HG03064 (cell line): Measurements from ENCODE around the gene NEBL.

Experiments used
- ATAC-seq: cut with Tn5 transposase; IDR thresholded peaks from one replicate; pipeline ENCODE4 v1.9.1; 2021; ENCODE audit warnings: low read depth; ENCODE audit not compliant: unreplicated experiment

NEBL gene

DNA sequence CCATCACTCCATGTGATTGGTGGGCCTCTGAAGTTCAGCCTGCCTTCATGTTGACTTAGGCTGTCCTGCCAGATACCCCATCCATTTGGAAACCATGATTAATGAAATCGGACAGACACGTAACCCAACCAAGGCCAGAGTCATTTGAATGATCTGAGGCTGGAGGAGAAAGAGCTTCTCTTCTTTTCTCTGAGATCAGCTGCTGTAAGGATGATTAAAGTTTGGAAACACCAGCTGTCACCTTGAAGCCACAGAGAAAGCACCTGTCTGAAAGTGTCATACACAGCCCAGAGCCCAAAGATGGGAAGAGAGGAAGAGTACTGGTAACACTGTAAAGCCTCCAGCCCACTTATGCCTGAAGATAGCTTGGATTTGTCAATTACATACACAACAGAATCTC is 22.9 kb downstream of the NEBL start:
- ATAC-seq: no peak

DNA sequence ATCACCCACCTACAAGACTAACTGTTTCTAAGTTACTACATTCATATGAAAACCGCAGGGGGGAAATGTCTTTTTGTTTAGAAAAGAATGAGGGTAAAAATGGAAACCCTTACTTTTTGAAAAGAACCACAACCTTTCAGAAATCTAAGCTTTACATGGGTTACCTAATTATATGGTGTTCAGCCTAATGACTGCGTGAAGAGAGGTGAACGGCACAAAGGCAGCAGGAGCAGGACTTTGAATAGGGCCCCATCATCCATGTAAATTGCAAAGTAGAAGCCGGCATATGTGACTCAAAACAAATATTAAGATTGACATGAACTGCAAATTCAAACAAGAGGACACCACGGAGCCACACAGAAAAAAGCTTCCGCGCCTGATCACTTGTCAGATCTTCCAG is 25.1 kb downstream of the NEBL start:
- no peak for ATAC-seq

DNA sequence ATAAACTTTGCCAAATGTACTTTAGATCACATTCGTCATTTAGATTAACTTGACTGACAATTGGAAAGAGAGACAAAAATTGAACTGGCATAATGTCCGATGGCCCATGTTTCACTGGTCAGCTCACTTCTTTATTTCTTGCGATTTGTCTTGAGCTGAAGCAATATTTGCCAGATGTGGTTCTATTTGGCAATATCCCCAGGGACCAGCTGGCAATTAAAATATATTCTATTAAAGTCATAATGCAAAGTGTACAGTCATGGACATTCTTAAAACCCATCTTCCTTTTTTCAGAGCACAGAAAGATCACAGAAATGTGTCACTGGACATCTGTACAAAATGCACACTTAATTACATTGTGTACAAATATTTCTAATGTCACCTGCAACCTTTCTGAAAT is 26.3 kb downstream of the NEBL start:
- ATAC-seq: no peak

DNA sequence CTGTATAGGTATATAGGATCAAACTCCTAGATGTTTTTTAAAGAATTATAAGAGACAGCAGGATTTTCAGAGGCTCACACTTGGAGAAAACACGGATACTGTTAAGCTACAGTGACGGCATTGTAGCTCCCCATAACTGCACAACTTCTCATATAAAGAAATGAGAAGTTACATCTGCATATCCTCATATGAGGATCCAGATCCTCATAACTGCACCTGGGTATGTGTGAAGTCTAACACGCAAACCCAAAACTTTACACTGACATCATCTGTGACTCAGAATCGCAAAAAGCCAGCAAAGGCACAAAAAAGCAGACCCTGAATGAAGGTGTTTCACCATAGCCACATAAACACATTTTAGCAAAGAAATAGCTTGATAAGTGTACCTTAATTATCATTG is 34.1 kb downstream of the NEBL start:
- ATAC-seq: no peak

DNA sequence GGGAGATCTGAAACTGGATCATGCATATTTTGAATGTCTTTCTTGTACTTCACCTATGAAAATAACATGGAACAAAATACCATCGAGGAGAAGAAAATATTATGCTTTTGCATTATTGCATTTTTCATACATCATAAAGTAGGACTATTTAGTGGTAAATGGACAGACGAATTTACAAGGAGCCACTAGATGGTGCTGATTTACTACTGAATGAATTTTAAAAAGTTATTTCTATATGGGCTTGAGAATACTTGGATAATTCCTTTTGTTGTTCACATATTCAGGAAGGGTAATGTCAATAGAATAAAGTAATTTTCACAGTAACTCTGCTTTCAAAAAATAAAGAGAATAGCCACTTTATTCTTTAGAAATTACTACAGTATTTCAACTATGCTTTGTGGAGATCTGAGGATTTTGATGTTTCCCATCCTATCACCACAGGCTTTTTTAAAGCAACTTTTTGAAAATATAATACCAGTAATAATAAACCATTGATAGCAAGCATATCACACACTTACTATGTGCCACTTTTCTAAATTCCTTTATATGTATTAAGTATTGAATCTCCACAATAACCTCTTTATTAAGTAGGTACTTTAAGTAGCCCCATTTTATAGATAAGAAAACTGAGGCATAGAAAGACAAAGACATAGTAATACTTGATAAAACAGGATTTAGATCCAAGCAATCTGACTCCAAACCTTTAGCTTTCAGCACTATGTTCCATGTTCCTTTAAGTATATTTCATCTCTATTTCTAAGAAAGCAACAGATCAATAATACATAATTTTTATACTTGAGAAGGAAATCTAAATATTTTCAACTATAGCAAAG is 38.6 kb downstream of the NEBL start:
- ATAC-seq: no peak

DNA sequence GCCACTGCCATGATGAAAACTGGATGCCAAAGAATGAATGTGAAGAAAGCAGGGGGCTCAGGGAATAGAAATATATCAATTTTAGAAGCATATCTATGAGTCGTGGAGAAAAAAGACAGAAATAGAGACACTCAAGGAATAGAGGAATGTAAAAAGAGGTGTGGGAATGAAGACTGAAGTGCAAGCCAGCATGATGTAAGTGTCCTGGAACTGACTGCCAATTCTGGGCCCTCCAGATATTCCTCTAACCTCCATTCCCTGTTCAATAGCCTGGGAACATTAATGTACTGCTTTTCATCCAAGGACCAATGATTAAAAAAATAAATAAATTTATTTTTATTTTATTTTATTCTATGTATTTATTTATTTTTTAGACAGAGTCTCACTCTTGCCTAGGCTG is 40.6 kb downstream of the NEBL start:
- ATAC-seq: no peak

DNA sequence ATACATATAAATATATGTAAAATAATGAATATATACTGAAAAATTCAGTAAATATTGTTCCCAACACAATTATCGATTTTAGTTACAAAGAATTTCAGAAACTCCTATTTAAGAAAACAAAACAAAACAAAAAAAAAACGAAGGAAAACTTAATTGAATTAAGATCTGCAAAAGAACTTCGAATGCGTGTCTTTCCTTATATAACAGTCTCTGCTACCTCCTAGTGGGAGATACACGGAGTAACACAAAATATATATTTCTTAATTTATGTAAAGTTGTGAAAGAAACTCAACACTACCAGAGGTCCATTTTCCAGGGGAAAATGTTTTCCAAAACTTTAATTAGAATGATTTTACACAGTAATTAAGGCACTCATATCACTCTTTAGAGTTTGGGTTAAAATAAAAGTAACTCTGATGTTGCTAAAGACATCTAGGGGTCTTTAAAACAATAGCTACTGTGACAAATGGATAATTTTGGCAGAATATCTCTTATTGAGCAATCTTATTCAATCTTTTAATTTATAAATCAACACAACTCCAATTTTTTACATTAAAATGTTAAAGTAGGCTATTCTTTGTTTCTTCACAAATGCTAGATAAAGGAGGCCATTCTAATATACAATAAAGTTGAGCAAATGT is 41.6 kb downstream of the NEBL start:
- no peak for ATAC-seq

DNA sequence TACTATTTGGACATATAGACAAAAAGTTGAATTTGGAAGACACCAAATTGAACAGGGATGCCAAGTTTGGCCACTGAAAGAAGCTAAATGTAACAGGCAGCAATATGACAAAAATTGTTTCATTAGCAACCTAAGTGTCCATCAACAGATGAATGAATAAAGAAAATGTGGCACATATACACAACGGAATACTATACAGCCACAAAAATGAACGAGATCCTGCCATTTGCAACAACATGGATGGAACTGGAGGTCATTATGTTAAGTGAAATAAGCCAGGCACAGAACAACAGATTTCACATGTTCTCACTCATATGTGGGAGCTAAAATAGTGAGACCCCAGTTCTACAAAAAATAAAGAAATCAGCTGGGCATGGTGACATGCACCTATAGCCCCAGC is 43.8 kb downstream of the NEBL start:
- ATAC-seq: no peak

DNA sequence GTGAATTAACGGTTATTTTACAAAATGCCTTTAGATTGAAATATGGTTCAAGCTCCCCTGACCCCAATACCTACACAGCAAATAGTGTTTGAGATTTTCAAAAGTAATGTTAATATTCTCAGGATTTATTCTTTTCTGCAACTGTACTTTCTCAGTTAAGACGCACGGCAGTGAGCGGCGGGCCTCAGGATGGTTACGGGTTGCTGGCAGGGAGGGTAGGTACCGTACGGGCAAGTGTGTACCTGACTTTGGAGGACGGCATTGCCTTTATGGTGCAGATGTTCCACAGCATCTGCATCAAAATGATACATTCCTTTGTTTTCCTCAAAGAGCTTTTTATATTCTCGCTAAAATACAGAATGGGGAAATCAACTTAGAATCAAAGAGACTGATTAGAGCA is 44.8 kb downstream of the NEBL start:
- no peak for ATAC-seq

DNA sequence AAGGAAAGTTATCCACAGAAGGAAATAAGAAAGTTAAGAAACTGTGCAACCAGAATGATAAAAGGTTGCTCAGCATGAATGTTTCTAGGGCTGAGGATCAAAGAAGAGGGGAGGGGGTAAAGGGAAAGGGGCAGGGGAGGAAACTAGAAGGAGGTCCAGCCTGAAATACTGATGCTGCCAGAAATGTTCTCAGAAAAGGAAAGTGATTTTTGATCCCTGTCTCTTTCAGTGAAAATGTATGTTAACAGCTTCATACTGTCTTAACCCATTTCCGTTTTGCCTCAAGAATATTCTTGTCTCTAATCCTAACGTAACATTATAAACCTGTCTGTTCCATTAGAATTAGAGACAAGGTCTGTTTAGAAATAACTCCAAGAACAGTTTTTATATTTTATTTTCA is 49.6 kb downstream of the NEBL start:
- no peak for ATAC-seq

DNA sequence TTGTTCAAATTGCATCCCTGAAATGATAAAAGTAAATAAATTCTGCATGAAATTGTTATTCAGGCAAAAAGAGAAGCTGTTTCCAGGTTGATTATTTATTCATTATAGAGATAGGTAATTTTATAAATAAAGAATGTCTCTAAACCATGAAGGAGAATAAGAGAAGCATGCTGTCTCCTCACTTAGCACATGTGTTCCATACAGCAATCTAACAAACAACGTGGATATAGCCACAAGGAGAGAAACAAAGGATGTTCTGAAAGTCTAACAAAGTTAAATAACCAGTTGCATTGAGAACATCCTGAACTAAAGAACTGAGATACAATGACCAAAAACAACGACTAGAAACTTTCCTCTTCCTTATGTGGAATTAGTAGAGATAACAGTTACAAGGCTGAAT is 50.8 kb downstream of the NEBL start:
- no peak for ATAC-seq

DNA sequence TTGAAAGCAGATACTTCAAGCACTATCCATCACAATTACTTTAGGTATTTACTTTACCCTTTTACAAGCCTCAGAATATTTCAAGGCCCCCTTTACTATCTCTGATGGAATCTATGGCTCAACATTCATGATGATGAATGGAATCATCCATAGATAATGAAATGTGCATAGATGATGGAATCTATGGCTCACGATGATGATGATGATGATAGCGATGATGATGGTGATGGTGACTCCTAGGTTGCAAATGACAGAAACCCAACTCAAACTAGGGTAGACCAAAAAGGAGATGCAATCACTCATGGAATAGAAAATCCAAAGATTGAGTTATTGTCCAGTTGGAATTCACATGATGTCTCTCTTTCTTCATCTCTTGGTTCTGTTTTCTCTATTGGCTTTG is 55.7 kb downstream of the NEBL start:
- no peak for ATAC-seq

DNA sequence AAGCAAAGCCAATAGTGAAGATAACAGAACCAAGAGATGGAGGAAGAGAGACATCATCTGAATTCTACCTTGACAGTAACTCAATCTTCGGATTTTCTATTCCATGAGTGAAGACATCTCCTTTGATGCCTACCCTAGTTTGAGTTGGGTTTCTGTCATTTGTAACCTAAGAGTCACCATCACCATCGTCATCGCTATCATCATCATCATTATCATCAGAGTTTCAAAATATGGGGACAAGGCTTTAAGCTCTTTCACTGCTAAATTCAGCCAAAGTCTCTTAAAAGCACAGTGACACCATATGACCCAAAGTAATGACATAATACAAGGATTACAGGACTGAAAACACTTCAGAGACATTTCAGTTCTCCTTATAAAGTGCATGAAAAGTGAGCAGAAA is 57.2 kb downstream of the NEBL start:
- ATAC-seq: no peak

DNA sequence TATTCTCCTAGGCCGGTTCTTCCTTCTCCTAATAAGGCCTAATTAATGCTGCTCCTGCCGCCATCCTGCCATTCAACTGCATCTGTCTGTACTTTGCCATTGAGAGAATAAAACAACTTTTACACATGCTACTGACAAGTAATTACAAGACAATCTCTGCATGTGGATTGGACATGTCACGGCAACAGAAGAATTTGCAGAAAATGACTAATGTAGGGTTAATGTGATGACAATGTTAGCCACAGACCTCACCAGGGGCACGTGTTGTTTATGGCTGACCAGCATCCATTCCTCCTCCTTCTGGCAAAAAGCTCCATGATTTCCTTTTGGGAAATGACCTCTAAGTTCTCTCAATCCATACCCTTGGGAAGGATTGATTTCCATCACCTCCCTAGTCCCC is 58.0 kb downstream of the NEBL start:
- ATAC-seq: no peak

DNA sequence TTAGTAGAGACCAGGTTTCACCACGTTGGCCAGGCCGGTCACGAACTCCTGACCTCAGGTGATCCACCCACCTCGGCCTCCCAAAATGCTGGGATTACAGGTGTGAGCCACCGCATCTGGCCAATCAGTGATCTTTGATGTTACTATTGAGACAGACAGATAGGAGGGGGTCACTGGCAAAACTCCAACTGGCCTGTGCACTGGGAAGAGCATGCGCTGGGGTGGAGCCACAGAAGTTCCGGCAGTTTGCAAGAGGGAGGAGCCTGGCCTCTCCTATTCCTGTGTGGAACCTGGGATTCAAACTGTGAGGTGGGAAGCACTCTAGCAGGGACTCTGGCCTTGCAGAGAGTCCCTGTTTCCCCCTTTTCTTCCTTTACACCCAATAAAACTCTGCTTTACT is 60.7 kb downstream of the NEBL start:
- ATAC-seq: no peak

DNA sequence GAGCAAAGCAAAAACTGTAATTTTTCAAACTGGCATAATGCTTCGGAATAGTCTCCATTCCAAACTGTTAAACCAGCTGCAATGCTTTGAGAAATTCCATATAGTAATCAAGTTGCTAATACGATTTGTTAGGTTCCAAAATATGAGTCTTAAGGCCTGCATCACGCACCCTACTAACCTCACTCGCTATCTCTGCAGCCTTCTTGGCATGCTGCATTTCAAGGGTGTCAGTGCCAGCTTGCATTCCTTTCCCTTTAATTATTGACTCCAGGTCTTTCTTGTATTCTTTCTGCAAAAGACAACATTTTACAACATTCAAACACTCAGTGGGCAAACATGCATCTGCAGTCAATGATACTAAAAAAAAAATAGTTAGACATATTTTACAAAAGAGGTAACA is 61.8 kb downstream of the NEBL start:
- ATAC-seq: no peak

DNA sequence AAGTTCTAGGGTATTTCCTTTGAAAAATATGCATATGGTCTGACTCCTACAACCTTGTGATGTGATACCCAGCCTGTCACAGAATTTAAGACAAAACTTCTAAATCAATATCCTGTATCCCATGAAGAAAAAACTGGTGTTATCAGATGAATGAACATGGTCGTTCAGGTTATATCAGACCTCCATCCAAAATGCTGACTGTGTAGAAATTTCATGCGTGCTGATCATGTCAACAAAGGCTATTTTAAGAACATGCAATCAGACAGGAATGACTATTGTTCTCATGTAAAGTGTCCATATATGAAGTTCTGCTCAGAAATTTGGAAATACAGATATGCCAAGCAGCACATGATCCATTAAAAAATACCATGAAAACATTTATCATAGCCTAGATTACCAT is 62.3 kb downstream of the NEBL start:
- no peak for ATAC-seq

DNA sequence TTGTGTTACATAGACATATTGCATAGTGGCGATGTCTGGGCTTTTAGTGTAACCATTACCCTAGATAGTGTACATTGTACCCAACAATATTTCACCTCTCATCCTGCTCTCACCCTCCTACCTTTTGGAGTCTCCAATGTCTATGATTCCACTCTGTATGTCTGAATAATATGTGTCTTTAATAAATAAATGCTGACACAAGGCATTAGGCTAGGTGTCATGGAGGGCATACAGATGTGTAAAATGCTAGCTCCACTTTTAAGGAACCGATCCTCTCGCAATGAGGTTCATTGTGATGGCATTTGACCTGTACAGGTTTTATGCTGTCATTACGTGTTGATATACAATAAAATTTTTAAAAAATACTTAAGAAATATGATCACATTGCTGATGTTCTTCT is 74.3 kb downstream of the NEBL start:
- no peak for ATAC-seq

DNA sequence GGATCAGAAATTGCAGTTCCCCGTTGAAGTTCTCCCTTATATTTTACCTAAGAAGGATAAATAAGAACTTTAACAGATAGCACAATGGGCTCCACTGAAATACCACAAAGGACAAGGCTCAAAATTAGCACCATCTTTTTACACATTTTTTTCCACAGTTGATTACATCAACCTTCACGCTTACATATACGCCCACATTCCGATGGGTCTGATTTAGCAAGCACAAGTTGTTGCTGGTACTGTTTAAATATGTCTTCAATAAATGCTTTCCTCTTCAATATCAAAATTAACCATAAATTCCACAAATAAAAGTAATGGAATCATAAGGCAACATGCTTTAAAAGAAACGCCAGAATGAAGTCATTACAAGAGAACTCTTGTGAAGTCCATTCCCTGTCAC is 79.5 kb downstream of the NEBL start:
- no peak for ATAC-seq

DNA sequence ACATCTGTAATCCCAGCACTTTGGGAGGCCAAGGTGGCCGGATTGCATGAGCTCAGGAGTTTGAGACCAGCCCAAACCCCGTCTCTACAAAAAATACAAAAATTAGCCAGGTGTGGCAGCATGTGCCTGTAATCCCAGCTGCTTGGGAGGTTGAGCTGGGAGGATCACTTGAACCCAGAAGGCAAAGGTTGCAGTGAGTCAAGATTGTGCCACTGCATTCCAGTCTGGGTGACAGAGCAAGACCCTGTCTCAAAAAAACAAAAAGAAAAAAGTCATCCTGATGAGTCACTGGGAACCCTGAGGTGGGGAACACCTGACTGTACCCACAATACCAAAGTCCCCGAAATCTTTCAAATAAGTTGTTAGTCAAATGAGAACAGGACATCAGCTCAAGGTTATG is 80.0 kb downstream of the NEBL start:
- no peak for ATAC-seq

DNA sequence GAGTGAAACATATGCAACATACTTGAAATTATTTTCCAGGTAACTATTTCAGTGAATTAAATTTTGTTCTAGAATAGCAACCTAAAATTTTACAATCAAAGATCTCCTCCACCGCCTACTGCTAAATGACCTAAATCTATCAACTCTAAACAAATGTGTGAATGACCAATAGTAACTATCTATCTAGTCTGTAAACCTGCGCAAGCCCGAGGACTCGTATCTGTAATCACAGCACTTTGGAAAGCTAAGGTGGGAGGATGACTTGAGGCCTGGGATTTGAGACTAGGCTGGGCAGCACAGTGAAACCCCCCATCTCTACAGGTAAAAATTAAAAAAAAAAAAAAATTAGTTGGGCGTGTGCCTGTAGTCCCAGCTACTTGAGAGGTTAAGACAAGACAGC is 83.0 kb downstream of the NEBL start:
- no peak for ATAC-seq

DNA sequence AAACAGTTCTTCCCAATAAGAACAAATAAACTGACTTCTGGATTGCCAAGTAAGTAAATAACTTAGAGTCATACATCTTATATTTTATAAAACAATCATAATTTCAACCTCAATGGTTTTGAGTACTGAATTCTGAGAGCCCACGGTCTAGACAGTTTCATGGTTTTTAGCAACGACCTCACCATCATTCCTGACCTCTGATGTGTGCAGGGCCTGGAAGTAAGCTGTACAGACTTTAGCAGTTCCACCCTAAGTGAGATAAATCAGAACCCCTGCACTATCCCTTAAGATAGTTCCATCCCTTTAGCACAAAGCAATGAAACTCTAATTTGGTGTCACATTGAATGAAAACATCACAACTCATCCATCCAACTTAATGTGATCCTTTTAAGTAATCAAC is 86.0 kb downstream of the NEBL start:
- no peak for ATAC-seq

DNA sequence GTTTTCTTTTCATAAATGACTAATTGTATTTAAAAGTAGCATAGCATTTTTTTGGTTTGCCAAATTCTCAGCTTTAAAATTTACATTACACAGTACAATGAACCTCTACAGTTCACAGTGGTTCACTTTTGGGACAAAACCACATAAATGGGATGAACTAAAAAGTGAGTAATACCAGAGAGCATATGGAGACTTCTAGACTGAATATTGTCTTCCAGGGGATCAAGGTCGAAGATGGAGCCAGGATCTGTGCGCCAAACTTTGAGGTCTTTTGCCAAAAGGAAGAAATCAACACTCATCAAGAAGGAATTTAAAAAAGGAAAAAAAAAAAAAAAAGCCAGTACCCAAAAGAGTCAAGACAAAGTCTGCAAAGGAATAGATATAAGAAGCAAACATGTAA is 87.5 kb downstream of the NEBL start:
- no peak for ATAC-seq
